ENCODE measurements around the gene TTLL9.
"Not testable (repeated sequence)": the region's sequence is repeated elsewhere in the genome, so short reads cannot be mapped to it uniquely, and the experiment has no call there.

Gene TTLL9

DNA sequence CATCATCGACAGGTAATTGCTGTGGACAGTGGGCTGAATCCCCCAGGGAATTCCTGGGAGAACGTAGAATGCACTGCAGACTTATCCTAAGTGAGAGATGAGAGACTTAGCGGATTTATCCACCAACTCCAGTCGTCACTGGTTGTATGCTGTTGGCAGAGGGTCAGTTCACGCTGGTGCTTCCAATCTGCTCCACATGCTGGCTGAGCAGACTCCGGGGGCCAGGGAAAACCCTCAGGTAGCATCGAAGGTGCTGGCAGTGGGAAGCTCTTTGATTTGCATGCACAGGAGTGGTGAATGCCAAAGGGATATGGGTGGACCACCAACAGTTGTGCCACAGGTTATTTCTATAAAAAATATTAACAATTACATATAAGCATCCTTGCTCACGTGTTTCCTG lies 20.2 kb downstream of the TTLL9 start:
- no peak for DNase-seq

DNA sequence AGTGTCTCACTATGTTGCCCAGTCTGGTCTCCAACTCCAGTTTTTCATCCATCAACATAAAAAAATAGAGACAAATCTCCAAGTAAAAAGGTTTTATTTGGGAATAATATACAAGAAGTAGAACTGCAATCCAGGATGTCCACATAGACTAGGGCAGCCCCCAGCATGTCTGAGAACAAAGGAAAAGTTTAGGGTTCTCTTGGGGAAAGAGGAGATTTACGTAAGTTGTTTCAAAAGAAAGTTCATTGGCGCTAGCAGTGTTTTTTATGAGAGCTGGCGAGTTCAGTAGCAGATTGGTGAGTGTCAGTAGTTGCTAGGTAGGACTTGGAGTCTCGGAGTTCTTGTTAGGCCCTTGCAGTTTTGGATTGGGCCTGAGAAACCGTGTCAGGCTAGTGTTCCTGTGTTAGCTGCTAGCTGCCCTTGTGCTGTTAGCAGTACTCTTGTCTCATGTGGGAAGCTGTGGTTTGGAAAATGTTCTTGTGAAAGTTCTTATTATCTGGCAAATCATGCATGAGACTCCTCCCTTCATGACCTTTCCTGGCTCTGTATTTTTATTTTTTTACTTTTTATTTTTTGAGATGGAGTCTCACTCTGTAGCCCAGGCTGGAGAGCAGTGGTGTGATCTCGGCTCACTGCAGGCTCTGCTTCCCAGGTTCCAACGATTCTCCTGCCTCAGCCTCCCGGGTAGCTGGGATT lies 24.7 kb downstream of the TTLL9 start:
- DNase-seq, result peak; percentile 71

- DNase-seq, result no peak
Measured at GRCh38 chr20:31896049-31896448, 25.6 kb downstream of the TTLL9 start.

DNA sequence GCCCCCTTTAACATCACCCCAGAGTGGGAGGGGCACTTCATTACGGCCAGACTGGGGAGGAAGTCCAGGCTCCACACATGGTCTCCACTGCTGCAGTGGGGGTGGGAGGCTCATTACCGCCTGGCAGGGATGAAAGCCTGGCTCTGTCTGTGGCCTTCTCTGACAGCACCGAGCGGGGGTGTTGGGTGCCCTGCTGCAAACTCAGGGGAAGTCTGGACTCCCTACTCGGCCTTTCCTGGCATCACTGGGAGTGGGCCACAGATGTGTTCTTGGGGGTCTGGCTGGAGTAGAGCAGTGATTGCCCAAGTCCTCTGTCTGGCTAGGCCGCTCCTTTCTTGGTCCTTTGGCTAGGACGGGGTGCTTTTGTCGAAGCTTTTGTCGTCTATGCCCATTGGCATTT lies 27.1 kb downstream of the TTLL9 start:
- no peak for DNase-seq

GRCh38 chr20:31901615-31902014 lies 31.2 kb downstream of the TTLL9 start:
- DNase-seq, result no peak

DNA sequence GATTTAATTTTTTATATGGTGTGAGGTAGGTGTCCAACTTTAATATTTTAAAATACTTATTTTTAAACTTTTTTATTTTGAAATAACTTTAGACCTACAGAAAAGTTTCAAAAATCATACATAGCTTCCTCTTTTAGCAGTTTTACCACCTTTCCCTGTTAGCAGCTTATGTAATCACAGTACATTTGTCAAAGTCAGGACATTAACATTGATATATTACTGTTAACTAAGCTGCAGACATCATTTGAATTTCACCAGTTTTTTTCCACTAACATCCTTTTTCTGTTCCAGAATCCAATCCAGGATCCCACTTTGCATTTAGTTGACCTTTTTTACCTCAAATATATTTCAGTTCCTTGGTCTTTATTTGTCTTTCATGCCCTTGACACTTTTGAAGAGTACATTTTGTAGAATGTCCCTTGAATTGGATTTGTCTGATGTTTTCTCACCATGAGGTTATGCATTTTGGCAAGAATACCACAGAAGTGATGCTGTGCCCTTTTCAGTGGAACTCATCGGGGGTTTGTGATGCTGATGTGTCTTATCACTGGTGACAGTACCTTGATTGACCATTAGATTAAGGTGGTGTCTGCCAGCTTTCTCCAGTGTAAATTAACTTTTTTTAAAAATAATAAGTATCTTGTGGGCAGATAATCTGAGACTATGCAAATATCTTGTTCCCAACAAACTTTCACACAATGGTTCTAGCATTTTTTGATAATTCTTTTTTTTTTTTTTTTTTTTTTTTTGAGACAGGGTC lies 33.4 kb downstream of the TTLL9 start:
- DNase-seq, result no peak

- DNase-seq, result no peak
Measured at GRCh38 chr20:31906001-31906400, 35.6 kb downstream of the TTLL9 start.

- no peak for DNase-seq
Measured at GRCh38 chr20:31907046-31907445, 36.6 kb downstream of the TTLL9 start.

GRCh38 chr20:31908016-31908415 lies 37.6 kb downstream of the TTLL9 start:
- DNase-seq, result no peak

- DNase-seq, result no peak
Measured at GRCh38 chr20:31908424-31908823, 38.0 kb downstream of the TTLL9 start.

DNA sequence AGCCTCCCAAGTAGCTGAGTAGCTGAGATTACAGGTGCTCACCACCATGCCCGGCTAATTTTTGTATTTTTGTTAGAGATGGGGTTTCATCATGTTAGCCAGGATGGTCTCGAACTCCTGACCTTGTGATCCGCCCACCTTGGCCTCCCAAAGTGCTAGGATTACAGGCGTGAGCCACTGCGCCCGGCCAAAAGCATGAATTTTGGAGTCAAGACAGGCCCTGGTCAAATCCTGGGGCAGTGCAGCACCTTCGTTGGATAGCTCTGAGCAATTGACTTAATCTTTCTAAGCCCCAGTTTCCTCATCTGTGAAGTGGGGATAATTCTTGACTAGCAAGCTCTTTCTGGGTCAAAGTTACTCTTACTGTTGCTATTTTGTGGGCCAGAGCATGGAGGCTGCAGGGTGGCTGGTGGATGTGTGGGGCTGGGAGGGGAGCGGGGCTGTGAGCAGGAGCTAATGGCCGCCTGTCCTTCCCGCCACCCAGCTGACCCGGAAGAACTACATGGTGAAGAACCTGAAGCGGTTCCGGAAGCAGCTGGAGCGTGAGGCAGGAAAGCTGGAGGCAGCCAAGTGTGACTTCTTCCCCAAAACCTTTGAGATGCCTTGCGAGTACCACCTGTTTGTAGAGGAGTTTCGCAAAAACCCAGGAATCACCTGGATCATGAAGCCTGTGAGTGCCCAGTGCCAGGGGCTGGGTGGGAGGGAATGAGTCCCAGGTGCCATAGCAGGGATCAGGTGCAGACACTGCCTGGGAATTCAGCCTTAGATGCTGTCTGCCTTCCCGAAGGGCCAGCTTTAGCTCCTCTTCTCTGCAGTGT lies 39.0 kb downstream of the TTLL9 start:
- no peak for DNase-seq

DNA sequence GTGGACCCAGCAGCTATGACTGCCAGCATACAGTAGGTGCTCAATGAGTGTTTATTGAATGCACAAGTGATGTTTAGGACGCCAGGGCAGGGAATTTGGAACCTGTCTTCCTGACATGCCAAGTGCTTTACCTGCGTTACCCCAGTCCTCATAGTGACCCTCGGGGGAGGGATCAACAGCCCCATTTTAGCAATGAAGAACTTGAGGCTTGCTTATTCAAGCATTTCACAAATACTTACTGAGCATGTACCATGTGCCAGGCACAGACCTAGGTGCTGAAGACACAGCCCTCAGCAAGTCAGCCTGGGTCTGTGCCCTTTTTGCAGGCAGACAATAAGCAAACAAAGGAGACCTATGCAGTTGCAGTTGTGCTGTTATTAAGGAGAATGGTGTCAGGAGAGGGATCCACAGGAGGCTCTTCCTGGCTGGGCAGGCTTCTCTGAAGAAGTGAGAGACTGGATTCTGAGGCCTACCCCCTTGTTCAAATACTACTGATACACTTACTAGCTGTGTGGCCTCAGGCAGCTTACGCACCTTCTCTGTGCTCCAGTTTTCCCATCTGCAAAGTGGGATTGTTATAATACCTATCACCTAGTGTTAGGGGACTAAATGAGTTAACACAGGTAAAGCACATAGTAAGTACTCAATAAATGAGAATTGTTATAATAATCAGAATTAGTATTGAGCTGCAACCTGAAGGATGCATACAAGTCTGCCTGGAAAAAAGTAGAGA lies 39.8 kb downstream of the TTLL9 start:
- DNase-seq, result no peak

GRCh38 chr20:31913431-31914157 lies 43.2 kb downstream of the TTLL9 start:
- no peak for DNase-seq

- no peak for DNase-seq
Measured at GRCh38 chr20:31914170-31914569, 43.7 kb downstream of the TTLL9 start.

- no peak for DNase-seq
Measured at GRCh38 chr20:31915491-31916280, 45.3 kb downstream of the TTLL9 start.

DNA sequence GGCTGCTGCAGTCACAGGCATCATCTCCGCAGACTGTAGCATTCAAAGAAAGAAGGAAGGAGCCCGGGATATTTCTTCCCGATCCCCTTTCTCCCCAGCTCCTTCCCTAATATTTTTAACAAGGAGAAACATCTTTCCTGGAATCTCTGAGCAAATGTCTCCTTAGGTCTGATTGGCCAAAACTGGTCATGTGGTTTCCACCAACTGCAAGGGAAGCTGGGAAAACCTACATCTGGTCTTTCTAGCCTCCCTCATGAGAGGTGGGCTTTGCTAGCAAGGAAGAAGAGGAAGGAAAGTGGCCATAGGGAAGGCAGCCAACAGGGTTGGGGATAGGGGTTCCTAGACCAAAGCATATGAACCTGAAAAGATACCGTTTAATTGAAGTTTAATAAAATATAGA lies 46.3 kb downstream of the TTLL9 start:
- DNase-seq, result no peak

DNA sequence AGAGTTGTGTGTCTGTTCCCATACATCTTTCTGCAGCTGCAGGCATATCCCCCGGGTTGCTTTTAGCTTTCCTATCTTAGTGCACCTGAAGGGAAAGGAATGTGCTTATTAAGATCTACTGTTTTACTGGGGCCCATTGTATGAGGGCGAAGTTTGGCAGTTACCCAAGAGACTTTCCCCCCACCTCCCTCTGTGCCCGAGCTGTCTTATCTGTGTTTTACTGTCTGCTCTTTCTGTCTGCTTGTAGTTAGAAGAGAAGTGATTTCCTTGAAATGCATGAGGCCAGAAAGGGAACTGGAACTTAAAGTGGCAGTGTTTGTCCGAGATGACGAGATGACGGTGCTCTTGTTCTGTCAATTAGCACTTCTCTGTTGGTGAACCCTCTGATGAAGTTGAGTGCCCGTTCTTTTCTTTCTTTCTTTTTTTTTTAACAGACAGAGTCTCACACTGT lies 47.6 kb downstream of the TTLL9 start:
- not testable (repeated sequence) for DNase-seq

DNA sequence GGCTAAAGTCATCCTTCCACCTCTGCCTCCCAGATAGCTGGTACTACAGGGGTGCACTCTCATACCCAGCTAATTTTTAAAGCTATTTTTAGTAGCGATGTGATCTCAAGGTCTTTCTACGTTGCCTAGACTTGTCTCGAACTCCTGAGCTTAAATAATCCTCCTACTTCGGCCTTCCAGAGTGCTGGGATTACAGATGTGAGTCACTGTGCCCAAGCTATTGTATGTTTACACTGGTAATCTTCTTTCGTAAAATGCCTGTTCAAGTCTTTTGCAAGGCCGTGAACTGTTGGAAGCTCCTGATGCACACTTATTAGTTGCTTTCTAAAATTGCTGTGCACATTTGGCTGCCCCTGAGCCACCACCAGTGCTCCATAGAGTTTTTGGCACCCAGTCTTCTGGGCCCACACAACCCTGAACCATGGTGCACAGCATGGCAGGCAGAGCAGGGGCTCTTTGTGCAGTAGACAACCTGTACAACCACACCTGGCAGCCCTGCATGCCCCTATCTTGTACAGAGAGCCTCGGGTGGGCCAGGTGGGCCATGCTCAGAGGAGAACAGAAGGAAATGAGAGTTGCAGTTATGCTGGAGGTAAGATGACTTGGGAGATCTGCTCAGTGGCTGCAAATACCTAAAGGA lies 48.2 kb downstream of the TTLL9 start:
- DNase-seq, result no peak

DNA sequence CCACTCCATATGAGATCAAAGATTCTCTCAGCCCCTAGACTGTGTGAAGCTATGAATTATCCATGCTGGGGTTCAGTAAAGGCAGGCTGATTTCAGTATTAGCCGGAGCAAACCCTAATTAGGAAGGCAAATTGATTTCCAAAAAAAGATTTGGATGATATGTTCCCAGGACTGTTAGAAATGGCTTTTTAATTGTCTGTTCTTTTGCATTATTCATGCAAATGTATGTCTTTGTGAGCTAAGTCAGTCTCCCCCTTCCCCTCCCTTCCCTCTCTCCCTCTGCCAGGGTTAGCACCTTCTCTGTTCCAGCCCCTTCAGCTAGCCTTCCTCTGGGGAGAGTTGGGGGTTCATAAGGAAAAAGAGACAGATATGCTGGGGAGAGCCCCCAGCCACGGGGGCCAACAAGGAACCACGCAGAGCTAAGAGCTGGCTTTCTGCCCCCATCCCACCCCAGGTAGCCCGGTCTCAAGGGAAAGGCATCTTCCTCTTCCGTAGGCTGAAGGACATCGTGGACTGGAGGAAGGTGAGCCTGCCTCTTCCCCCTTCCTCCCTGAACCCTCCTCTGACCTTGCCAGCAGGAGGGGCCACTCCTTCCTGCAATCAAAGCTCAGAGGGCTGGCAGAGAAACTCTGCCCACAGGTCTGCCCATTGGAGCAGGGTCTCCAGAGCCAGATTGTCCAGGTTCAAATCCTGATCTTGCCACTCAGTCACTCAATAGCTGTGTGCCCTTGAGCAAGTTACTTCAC lies 49.1 kb downstream of the TTLL9 start:
- DNase-seq, result peak; percentile 5

- no peak for DNase-seq
Measured at GRCh38 chr20:31920275-31920855, 49.9 kb downstream of the TTLL9 start.

All from NCI-H526 treated with DMSO at 0.1 percent for 48 hours (cell line).